HFFc6 (cell line): ENCODE data around the gene CRTC3. TPM values are rescaled to one million over a fixed set of nuclear protein-coding genes. Genes with fewer than 3 reads are reported as not detected.

Experiments used
- DNase-seq: peaks from one replicate; pipeline ENCODE4 v3.0.0-alpha.2; 2018
- H3K27ac Mint-ChIP-seq: 2 replicates; pipeline ENCODE4 v1.8.0; 2020; ENCODE audit warnings: mild to moderate bottlenecking, mixed read lengths
- H3K27me3 Mint-ChIP-seq: 2 replicates; pipeline ENCODE4 v1.8.0; 2021; ENCODE audit warnings: mild to moderate bottlenecking, moderate library complexity, mixed read lengths; ENCODE audit not compliant: insufficient read depth
- H3K36me3 Mint-ChIP-seq: 2 replicates; pipeline ENCODE4 v1.8.0; 2021; ENCODE audit warnings: low read depth, mixed read lengths
- H3K4me1 Mint-ChIP-seq: 2 replicates; pipeline ENCODE4 v1.8.0; 2020; ENCODE audit warnings: low read depth, mixed read lengths
- H3K4me3 Mint-ChIP-seq: 2 replicates; pipeline ENCODE4 v1.8.0; 2020; ENCODE audit warnings: mild to moderate bottlenecking, moderate library complexity, mixed read lengths
- H3K9me3 Mint-ChIP-seq: 2 replicates; pipeline ENCODE4 v1.8.0; 2020; ENCODE audit warnings: mild to moderate bottlenecking, mixed read lengths
- total RNA-seq, 6 experiments: library from RNA; stranded (reverse); fragmentation: NEBNext Ultra II Directional; extraction: Animal tissue kit (Norgen Biotek cat#: 25700); gene quantifications; 2 replicates in 1 of 6; 3 replicates in 5 of 6; pipeline ENCODE4 v1.2.3, GENCODE V29; 2021
- TF ChIP-seq, protein P1 (sequence below): fragments of 200-600 bp; sonication (generic); IDR thresholded peaks from 2 replicates; pipeline ENCODE4 v1.5.0; 2021; ENCODE audit warnings: antibody characterized with exemption, mild to moderate bottlenecking

The CRTC3 gene
- total RNA-seq, 6 experiments from 2014 or later: 21.5 to 24.3 (median 23.5) TPM

DNA sequence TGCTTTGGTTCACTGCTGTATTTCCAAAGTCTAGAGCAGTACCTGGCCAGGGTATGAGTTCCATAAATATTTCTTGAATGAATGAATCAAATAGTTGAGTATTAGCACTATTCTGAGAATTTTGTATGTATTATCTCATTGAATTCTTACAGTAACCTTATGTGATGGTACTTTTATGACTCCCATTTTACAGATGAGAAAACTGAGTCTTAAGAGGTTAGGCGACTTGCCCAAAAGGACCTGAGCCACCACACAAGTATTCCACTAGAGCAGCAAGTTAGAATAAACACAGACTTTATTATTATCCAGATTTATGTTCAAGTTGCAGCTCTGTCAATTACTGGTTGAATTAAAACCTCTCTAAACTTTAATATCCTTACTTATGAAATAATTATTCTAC is 29.4 kb downstream of the CRTC3 start:
- H3K4me1 Mint-ChIP-seq: peaks cover 80% of the 10 kb centered on the region
- no peak for DNase-seq
- peak overlapping the region; percentile 80 for H3K4me3 Mint-ChIP-seq
- peaks cover 12% of the 10 kb centered on the region for H3K36me3 Mint-ChIP-seq
- peaks cover 5% of the 10 kb centered on the region; the same call in 1 of the 2 replicates for H3K27me3 Mint-ChIP-seq
- H3K9me3 Mint-ChIP-seq: no peaks in the 10 kb centered on the region
- TF ChIP-seq, protein P1, sequence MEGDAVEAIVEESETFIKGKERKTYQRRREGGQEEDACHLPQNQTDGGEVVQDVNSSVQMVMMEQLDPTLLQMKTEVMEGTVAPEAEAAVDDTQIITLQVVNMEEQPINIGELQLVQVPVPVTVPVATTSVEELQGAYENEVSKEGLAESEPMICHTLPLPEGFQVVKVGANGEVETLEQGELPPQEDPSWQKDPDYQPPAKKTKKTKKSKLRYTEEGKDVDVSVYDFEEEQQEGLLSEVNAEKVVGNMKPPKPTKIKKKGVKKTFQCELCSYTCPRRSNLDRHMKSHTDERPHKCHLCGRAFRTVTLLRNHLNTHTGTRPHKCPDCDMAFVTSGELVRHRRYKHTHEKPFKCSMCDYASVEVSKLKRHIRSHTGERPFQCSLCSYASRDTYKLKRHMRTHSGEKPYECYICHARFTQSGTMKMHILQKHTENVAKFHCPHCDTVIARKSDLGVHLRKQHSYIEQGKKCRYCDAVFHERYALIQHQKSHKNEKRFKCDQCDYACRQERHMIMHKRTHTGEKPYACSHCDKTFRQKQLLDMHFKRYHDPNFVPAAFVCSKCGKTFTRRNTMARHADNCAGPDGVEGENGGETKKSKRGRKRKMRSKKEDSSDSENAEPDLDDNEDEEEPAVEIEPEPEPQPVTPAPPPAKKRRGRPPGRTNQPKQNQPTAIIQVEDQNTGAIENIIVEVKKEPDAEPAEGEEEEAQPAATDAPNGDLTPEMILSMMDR: no peak
- H3K27ac Mint-ChIP-seq: peak overlapping the region; percentile 98

- Mint-ChIP-seq H3K27me3 (peaks cover 5% of the 10 kb centered on the region; the same call in 1 of the 2 replicates), H3K27ac (peak overlapping the region; percentile 98), H3K9me3 (no peaks in the 10 kb centered on the region), H3K4me1 (peaks cover 78% of the 10 kb centered on the region), H3K4me3 (peak overlapping the region; percentile 80), H3K36me3 (peaks cover 21% of the 10 kb centered on the region)
- DNase-seq: peak; percentile 95
- TF ChIP-seq, protein P1: no peak
Observed at GRCh38 chr15:90560229-90560776, 30.6 kb downstream of the CRTC3 start.

DNA sequence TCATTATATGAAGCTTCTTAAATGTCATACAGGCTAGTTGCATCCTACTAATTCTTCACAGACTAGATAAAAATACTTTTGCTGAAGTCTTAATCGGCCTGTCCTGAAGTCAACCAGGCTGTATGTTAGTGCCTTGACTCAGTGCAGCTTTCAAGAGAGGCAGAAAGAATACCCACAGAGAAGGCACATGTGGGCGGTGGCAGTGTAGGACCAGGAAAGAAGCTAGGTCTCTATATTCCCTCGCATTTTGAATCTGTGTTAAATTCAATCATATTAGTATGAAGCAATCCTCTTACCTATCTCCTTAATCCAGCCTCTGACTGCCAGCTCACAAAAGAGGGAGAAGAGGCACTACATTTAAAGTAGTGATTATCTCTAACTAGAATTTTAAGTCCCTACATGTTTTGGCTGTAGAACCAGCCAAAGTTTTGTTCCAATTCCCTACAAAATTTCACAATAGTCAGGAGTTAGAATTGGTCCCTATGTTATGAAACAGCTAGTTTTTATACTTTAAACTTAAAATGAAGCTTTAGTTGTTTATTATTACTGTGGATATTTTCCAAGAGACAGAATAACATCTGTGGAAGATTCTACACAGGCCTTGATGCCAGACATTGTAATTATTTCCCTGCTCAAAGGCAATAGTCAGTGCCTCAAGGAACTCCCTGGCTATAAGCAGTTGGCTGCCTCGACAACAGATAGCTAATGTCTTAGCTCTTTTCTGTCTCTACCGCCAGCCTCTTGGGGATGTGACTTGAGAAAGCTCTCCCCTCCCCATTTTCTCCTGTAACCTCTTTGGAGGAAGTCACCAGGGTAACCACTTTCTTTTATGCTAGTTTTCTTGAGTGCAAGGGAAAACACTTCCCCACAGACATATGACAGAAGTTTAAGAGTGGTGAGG is 31.9 kb downstream of the CRTC3 start:
- no peaks in the 10 kb centered on the region for H3K9me3 Mint-ChIP-seq
- H3K4me1 Mint-ChIP-seq: peaks cover 78% of the 10 kb centered on the region
- TF ChIP-seq, protein P1: no peak
- DNase-seq: no peak
- H3K27me3 Mint-ChIP-seq: peaks cover 5% of the 10 kb centered on the region; the same call in 1 of the 2 replicates
- peaks cover 25% of the 10 kb centered on the region for H3K36me3 Mint-ChIP-seq
- H3K4me3 Mint-ChIP-seq: no peak overlapping the region
- peak overlapping the region; percentile 98; the same call in 1 of the 2 replicates for H3K27ac Mint-ChIP-seq

DNA sequence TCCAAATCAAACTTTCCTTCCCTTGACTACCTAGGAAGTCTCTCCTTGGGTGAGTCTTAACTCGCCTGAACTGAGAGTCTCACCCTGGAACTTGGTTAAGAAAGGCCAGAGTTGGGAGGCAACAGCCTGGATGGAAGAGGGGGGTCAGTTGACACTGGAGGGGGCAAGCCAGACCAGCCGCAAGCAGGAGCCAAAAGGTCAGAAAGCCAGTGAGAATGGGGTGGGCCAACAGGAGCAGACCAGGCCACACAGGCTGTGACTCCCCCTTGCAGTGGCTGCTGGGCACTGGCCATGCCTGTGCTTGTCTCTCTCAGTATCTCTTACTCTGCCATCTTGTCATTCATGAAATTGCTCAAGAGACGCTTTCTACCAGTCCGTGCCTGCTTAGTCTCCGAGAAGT is 32.9 kb downstream of the CRTC3 start:
- Mint-ChIP-seq H3K27ac (peak overlapping the region; percentile 10; the same call in 1 of the 2 replicates), H3K27me3 (peaks cover 5% of the 10 kb centered on the region; the same call in 1 of the 2 replicates), H3K9me3 (no peaks in the 10 kb centered on the region), H3K36me3 (peaks cover 25% of the 10 kb centered on the region), H3K4me3 (no peak overlapping the region), H3K4me1 (peaks cover 68% of the 10 kb centered on the region)
- DNase-seq: no peak
- TF ChIP-seq, protein P1: no peak

DNA sequence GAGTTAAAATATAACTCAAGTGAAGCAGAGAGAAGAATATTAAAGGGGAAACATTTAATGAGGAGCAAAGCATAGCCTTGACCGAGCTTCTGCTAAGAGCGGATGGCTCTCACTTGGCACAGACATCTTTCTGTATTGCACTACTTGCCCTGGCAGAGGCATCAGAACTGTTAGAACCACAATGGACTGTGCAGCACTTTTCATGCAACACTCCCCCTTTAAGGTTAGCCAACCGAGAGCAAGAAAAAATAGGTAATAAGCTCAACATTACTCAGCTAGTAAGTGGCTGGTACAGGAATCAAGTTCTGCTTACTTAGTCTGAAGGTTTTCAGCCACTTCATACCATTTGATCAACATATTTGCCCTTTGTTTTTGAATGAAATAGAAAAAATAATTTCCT is 33.7 kb downstream of the CRTC3 start:
- H3K9me3 Mint-ChIP-seq: no peaks in the 10 kb centered on the region
- H3K4me1 Mint-ChIP-seq: peaks cover 60% of the 10 kb centered on the region
- no peak overlapping the region for H3K4me3 Mint-ChIP-seq
- no peak for DNase-seq
- H3K36me3 Mint-ChIP-seq: peaks cover 25% of the 10 kb centered on the region
- peaks cover 2% of the 10 kb centered on the region; the same call in 1 of the 2 replicates for H3K27me3 Mint-ChIP-seq
- TF ChIP-seq, protein P1: no peak
- no peak overlapping the region for H3K27ac Mint-ChIP-seq
